ENCODE data around the gene PTGDR2.

The PTGDR2 gene

DNA sequence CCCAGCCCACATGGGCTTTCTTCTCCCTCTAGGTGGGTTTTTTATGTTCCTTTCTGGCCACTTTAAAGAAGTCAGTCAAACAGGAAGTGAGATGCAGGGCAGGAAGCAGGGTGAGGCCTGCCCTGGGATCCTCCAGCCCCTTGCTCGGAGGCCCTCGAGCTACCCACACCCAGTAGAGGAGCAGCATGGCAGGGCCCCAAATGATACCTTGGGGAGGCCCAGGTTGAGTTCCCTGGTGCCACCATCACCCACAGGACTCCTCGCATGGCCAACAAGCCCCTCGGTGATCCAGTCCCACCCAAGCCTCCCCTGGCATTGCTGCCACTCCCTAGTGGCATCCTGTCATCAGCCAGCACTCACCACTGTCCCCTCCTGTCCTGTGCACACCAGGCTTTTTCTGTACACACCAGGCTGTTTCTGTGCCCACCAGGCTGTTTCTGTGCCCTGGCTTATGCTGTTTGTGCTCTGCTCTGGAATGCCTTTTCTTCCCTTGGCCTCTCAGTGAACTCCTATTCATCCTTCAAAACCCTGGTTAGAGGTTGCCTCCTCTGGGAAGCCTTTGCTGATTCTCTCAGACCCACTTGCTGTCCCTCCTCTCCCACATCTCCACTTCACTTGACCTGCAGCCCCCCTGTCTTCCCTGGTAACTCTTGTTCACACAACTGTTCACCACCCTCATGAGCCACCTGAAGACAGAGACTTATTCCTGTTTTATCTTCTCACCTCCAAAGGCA, 3.1 kb upstream of the PTGDR2 start:
- DNase-seq (ENCODE audit: low read depth) = no peak

DNA sequence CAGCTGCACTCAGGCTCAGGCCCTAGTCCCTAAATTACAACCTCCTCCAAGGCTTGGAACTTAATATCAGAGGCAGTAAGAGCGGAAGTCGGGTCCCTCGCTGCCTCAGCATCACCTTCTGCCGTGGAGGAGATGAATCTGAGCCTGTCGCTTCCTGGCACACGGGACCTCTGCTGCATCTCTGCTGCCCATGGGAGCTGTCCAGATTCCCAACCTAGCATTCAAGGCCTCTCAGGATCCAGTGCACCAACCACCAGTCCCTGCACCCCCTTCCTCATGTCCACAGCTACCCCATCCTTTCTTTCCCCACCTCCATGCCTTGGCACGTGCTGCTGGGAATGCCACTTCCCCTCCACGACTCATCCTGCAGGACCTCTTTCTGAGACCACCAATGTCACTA, 2.5 kb upstream of the PTGDR2 start:
- no peak for DNase-seq (ENCODE audit: low read depth)

DNA sequence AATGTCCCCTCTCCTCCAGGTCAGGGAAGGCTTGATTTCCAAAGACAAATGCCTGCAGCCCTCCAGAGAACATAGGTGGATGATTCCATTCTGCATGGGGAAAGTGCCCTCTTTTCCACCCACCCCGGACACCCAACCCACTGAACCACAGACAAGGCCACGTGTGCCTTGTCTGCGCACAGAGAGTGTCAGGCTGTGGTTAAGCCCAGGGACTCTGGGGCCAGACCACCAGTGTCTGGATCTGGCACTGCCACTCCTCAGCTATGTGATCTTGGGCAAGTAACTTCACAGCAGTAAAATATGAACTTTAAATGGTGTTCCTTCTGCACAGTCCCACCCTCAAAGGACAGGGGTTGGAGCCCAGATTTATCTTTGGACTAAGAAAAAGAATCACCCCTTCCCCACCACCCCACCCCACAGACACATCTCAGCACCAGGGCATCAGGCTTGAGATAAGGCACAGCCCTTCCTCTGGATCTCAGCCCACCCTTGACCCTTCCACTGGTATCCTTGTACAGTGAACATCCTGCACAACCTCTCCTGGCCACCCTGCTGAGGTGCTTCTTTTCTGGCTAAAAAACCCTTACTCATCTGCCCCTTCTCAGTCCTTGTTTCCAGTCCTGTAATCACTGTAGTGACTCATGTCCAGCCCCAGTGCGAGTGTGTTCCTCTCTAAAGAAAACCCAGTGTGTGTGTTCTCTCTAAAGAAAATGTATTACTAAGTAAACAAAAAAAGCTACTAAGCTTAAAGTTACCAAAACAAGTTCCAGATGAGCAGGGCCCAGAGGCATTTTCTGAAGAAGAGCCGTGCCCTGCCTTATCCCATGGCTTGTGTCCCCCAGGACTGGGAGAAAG, 1.9 kb upstream of the PTGDR2 start:
- DNase-seq (ENCODE audit: low read depth) = no peak

DNA sequence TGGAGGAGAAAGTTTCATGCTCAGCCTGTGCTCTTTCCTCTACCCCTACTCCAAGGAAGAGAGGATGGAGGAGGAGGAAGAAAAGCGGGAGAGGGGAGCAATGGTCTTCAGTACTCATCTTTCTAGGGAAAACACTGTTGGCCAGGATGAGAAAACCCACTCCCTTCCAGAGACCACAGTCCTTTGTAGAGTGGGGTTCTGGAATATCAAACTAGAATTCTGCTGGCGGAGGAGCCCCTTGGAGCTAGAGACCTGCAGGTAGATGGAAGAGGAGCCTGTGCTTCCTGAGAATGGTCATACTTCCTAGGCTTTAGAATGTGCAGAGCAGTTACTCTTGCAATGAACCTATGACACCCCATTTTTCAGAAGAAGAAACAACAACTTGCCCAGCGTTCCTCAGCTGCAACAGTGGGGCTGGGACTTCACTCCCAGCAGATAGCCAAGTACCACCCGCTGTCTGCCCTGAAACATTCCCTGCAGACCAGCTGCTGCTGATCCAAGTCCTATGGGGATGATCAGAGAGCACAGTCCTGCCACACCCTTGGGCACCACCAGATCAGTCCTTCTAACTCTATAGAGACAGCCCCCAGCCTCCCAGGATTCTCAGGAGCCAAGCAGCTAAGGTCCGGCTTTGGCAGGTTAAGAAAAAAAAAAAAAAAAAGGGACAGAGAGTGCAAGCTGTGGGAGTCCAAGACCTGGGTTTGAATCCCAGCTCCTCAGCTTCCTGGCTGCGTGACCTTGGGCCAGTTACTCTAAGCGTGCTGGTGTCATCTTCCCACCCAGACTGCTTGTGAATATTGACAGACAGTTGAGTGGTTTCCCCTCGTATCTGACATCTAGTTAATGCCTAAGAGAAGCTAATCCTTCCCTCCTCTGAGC, 664 bp downstream of the PTGDR2 start:
- DNase-seq (ENCODE audit: low read depth) = no peak

DNA sequence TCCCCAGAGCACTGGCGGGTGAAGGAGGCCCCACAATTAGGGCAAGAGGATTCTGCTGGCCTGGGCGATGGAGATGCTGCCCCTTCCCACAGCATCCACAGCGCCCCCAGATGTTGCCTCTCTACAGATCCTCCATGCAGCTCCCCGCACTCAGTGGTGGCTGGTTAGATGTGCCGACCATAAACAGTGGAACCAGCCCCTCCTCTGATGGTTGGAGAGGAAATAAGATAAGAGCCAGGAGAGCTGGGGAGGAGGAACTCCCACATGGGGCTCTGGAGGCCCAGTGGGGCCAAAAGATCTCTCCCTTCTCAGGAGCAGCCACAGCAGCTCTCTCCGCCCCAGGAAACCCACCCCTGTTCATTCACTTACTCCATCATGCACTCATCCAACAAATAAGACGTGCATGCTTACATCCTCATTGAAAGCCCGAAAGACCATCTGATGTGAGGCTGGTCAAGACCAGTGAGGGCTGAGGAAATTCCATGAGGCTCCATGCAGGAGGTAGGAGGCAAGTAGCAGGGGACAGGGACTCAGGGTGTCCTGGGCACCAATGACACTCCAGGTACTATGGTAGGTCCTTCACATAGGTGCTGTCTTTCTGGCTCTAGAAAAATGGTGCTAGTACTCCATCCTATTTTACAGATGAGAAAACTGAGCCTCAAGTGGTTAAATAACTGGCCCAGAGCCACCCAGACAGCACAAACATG, 1.5 kb downstream of the PTGDR2 start:
- DNase-seq (ENCODE audit: low read depth) = no peak

DNA sequence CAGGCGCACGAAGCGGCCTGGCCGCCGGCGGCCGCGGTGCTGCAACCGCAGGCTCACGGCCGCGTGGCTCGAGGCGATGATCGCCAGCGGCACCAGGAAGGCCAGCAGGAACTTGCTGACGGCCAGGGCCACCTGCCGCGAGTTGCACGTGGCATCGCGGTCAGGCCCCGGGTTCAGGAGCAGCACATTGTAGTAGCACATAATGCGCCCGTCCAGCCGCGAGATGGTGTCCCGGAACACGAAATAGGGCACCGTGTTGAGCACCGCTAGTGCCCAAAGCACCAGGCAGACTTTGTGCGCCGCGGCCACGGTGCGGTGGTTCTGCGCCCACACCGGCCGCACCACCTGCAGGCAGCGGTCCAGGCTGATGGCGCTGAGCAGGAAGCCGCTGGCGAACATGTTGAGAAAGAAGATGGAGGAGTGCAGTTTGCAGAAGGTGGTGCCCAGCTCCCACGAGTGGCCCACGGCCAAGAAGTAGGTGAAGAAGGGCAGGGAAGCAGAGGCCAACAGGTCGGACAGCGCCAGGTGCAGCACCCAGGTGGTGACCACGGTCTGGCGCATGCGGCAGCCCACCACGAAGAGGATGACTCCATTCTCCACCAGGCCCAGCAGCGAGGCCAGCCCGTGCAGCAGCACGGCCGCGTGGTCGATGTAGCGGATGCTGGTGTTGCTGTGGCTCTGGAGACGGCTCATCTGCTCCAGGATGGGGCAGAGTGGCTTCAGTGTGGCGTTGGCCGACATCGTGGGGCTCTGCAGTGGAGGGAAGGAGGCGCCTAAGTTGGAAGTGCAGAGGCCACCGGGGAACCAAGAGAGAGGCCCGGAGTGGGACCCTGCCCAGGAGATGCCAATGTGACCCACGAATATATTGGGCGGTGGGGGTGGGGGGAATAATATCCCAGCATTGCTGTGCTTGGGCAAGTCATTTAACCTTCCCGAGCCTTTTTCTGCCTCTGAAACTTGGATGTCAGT, 2.5 kb downstream of the PTGDR2 start:
- no peak for DNase-seq (ENCODE audit: low read depth)

DNA sequence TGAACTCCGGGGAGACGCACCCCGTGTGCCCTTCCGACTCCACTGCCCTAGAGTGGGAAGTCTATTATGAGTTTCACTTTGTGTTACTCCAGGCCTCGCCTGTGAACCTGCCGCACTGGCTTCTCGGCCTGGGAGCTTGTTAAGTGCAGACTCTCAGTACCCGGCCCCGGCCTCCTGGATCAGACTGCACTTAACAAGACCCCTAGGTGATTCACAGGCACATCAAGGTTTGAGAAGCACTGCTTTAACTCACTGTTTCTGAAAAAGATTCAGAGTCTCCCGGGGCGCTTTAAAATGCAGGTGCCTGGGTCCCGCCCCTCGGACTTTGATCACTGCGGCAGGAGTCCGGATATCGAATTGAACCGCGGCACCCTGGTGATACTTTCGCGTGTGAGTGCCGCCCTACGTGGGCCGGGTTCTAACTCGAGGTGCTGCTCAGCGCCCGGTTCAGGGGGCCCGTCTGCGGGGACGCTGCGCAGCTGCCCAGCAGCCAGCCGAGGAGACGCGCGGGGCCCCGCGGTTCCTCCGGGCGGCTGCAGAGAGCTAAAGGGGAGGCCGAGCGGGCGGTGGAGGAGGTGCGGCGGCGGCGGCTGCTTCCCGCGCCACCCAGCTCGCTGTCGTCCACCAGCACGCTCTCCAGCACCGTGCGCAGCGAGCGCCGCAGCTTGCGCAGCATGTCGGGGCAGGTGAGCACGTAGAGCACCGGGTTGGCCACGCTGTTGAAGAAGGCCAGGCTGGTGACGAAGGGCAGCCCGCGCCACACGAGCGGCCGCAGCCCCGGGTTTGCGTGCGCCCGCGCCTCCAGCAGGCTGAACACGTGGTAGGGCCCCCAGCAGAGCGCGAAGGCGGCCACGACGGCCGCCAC, 3.4 kb downstream of the PTGDR2 start:
- no peak for DNase-seq (ENCODE audit: low read depth)

DNA sequence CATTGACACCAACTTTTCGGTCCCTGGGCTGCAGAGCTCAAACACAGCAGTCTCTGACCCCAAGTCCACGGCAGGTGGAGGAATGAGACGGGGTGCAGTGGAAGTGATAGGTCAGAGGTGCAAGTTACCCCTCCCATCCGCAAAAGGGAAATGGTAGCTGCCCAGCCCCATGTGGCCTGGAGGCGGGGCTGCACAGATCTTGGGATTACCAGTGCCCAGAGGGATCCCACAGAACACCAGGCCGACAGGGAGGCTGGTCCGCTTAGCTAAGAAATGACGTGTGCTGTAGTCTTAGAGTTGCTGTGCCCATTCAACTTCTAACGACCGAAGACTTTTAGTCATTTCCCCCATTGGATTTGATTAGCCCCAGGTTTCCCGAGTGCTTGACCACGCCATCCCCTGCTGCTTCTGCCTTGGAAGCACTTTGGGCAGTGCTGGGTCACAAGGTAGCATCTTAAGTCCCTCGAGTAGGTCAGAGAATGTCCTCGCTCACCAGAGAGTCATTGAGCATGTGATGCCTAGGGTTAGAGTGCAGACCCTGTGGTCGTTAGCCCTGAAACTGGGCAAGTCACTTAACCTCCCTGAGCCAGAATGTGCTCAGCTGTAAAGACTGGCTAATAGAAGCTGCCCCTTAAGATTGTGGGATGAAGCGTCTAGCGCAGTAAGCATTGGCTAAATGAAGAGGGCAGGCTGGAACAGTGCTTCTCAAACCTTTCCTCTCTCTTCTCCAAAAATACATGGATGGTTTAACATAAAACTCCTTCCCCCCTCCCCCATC, 4.2 kb downstream of the PTGDR2 start:
- DNase-seq (ENCODE audit: low read depth) = no peak

DNA sequence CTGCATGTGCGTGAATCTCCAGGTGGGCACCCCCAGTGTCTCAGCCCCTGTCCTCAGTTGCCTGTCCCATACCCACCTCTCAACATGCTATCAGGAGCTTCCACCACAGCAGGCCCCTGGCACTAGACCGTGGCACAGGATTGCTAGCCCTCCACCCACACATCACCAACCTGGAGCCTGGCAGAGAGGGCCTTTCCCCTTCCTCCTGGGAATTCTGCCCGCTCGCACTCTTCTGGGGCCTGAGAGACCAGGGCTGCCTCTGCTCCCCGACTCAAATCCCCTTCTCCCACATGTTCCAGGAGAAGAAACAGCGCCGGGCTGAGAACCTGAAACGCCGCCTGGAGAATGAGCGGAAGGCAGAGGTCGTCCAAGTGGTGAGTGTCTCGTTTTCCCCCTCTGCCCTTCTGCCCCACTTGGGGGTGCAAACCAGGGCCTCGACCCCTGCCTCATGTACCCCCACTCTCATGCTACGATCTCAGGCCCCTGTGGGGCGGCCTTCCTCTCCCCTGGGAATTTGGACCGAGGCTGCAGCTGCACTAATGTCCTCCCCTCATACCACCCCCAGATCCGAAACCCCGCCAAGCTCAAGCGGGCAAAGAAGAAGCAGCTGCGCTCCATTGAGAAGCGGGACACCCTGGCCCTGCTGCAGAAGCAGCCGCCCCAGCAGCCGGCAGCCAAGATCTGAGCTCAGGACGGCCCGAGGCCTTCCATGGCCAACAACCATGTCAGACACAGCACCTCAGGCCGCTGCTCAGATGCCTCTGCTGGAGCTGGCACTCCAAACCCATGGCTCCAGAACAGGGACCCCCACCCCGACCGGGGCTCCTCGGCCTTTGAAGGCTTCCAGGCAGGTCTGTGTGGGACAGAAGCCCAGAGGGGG, 5.9 kb downstream of the PTGDR2 start:
- no peak for DNase-seq (ENCODE audit: low read depth)

DNA sequence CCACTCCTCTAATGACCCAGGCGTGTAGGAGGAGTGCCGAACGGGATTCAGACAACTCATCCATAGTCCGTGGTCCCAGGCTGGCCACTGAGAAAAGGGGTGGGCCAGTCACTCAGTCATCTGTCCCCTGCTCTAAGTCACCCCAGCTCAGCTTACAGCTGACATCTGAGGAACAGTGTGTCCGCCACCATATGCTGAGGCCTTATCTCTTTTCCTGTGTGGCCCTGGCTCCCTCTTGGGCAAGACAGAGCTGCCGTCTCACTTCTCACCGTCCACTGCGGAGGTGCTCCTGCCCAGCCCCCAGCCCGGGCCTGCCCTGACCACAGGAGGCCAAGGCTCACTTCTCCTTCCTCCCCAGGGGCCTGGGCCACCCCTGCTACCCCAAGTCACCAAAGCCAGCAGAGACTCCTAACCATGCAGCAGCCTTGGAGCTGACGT, 7.0 kb downstream of the PTGDR2 start:
- no peak for DNase-seq (ENCODE audit: low read depth)

DNA sequence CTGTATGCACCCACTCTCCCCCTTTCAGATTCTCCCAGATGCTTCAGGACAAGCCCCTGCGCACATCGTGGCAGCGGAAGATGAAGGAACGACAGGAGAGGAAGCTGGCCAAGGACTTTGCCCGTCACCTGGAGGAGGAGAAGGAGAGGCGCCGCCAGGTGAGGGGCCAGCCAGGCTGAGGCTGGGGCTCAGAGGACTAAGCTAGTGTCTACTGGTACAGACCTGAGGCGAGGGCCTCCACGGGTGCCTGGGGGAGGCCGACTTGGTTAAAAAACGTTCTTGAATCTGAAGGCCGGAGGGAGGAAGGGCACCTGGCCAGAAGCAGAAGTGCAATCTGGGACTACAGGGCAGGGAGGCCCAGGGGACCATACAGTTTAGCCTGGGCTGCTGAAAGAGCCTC, 7.9 kb downstream of the PTGDR2 start:
- no peak for DNase-seq (ENCODE audit: low read depth)

DNA sequence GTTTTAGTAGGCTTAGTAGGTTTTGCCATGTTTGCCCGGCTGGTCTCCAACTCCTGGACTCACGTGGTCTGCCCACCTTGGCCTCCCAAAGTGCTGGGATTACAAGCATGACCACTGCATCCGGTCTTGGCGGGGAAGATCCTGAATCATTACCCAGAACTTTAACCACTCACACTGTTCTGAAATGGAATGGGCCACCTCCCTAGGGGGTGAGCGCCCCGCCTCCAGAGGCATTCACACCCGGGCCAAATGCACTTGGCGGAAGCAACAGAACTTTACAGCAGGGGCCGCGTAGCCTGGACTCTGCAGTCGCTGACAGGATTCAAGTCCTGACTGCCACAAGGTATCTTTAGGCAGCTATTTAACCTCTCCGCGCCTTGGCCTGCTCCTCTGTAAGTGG, 8.5 kb downstream of the PTGDR2 start:
- no peak for DNase-seq (ENCODE audit: low read depth)

DNA sequence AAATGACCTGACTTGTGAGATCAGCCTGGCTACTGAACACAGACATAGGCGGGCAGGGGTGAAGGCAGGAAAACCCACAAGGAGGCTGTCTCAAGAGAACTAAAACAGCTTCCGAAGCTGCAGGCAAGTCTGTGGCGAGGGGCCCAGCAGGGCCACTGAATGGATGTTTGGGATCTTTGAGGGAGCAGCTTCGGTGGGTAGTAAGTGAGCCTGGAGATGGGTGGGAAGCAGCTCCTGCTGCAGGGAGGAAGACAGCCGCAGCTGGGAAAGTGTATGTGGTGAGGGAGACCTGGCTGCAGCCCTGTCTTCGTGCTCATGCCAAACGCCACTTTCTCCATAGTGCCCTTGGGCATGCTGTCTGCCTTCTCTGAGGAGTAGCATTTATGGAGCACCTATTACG, 10.4 kb downstream of the PTGDR2 start:
- DNase-seq (ENCODE audit: low read depth) = no peak

DNA sequence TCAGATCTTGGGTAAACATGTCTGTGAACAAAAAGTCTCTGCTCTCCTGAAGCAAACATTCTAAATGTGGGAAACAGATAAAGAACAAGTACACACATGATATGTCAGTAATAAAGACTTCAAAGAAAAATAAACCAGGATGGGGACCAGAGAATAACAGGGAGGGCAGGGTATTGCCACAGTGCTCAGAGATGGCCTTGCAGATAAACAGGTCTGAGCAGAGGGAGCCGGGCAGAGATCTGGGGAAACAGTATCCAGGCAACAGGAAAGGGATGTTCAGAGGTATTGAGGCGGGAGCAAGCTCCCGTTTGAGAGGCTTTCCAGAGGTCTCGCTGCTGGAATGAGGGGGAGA, 10.9 kb downstream of the PTGDR2 start:
- no peak for DNase-seq (ENCODE audit: low read depth)

DNA sequence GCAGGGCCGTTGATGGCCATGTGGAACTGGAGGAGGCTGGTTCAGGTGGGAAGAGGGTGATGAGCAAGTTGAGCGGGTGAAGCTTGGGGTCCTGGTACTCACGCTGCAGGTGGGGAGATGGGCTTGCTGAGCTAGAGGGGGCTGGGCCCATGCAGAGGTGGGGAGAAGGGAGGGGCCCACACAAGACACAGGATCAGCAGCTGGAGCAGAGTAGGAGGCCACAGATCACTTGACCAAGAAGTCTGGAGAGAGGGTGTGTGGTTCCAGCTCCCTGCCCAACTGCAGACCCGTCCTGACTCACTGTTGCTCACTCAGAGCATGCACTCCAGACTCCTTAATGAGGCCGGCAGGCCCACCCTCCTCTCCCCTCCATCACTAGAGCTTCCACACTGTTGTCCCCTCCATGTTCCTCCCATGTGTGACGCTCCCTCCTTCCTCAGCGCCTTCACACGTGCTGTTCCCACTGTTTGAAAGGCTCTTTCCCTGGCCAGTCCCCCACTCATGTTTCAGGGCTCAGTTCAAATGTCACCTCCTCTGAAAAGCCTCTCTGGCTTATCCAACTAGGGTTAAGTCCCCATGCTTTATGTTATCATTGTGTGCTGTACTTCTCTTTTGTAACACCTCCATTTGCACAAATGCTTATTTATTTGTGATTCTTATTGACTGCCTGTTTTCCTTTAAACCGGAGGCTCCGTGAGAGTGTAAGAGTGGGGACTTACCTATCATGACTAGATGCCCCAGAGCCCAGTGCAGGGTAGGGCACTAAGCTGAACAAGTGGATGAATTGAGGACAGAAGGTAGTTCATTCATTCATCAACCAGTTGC, 11.5 kb downstream of the PTGDR2 start:
- DNase-seq (ENCODE audit: low read depth) = no peak

DNA sequence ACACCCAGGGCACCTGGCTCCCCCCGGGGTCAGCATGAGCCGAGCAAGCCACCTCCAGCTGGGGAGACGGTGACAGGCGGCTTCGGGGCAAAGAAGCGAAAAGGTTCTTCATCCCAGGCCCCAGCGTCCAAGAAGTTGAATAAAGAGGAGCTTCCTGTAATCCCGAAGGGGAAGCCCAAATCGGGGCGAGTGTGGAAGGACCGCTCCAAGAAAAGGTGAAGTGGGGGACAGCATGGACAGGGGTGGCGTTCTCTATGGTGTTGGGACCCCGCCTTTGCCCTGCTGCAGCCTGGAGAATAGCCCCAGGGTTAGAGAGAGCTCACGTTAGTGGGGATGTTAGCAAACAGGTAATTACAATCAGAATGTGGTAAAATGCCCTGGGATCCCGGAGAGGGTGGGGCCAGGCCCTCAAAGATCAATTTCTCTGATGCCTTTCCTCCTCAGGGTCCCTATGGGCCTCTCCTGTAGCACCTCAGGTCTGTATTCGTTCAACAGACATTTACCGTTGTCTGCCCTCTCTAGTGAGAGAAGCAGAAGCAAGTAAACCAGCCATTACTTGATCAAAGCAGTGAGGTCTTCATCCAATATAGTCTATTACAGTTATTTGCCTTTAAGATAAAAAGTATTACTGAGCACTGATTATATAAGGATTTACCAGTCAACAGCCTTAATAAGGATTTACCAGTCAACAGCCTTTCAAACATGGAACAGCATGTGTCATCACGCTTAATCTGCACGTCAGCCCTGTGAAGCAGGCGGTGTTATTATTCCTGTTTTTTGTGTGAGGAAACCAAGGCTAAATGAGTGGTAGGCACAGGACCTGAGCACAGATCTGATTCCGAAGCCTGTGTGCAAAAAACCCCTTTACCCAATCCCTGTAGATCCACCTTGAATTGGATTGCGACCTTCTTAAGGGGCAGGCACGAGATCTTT, 12.8 kb downstream of the PTGDR2 start:
- DNase-seq (ENCODE audit: low read depth) = no peak

All from non-pigmented ciliary epithelial cell (primary cell).